Hematopoietic multipotent progenitor cell (in vitro differentiated cells): ENCODE results near the gene RPS15A. TPM values are rescaled to one million over a fixed set of nuclear protein-coding genes. Genes with fewer than 3 reads are reported as not detected.
A peak's percentile ranks its signal among the peaks of the same experiment; 100 is the strongest.

Experiments used
- DNase-seq, 3 donors: peaks; one replicate each; pipeline ENCODE4 v3.0.0-alpha.2; 2011 to 2015; ENCODE audit warnings: low read depth in 2 of 3, low spot score in 2 of 3
- total RNA-seq: library from RNA; depleted of rRNA; stranded (reverse); fragments of >200 nt; gene quantifications from one replicate; pipeline ENCODE4 v1.2.3, GENCODE V29; 2012

RPS15A gene
- 4,875 TPM for total RNA-seq

DNA sequence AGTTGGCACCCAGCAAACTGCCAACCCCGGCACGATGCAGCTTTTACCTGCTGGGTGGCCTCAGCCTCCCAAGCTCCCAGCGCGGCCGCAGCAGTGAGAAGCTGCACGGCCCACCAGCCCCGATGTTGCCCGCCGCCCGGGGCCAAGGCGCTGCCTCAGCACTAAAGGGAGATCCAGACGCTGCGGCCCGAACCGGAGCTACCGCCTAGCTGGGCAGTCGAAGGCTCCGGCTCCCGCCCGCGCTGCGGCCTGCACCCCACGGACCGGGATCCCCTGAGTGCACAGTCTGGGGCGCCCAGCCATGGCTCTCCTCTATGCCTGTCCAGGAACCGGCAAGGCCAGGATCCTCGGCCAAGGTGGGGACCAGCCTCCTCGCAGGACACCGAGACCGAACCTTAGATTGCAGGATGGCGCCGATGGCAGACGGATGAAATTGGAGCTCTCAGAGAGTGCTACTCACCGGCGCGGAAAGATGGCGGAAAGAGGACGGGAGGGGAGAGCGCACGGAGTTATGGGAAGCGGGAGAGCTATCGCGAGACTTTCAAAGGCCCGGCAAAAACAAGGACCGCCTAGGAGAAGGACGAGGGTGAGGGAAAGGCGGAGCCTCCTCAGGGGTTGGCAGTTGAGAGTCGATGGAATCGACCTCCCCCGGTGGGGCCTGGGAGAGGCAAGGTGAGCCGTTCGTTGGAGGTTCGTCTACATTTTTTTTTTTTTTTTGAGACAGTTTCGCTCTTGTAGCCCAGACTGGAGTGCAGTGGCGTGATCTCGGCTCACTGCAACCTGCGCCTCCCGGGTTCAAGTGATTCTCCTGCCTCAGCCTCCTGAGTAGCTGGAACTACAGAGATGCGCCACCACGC, at the start of gene RPS15A:
Gene RPS15A, minus strand, starts transcription at position 485 of the 857 bp plus-strand sequence. CDS start 1,221 bp downstream, outside the sequence.
- peak; percentile 82 to 98 (median 97) for DNase-seq

DNA sequence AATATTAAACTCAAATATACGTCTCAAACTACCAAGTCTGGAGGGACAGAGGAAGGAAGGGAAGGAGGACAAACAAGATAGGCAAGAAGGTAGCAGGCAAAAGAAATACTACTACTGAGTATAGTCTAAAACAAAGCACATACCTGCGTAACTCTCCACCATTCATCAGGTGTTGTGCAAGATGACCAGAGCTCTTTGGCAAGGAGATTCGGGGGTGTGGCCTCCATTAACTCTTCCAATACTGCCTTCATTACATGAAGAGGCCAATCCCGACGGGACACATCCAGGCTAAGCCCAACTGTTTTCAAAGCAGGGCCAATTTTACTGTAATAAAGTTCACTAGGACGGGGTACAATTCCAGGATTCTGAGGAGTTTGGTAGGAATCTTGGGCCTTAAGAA, 49.4 kb upstream of the RPS15A start:
- no peak for DNase-seq

DNA sequence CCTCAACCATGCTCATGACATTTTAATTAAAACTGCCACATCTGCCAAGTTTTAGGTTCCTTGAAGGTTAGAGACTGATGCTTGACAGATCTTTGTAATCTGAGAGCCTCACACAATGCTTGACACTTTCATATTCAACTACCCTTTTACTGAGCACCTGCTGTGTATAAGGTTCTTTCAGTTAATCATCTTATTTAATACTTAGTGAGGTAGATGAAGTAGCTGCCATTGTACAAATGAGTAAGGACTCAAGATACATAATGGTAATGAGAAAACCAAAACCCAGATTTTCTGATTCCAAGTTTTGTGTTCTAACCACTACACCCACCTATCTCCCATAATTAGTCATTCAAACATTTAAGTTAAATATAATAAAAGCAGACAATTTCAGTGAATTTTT, 46.6 kb upstream of the RPS15A start:
- no peak for DNase-seq

DNA sequence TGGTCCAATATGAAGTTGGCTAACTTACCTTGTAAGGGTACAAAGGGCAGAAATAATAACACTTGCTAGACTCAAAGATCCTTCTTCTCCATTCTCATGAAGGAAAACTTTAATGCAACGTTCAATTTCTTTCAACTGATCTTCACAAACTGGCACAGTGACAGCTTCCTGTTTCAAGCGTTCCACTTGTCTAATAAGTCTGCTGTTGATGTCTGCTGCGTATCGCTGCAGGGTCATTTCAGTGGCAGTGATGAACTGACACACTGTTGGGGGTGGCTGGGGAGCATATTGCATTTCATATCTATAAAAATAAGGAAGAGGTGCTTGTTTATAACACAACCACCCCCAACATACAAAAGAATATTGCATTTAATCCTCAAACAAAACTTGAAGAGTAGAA, 44.7 kb upstream of the RPS15A start:
- peak in 1 of 3 donors; percentile 48 for DNase-seq

DNA sequence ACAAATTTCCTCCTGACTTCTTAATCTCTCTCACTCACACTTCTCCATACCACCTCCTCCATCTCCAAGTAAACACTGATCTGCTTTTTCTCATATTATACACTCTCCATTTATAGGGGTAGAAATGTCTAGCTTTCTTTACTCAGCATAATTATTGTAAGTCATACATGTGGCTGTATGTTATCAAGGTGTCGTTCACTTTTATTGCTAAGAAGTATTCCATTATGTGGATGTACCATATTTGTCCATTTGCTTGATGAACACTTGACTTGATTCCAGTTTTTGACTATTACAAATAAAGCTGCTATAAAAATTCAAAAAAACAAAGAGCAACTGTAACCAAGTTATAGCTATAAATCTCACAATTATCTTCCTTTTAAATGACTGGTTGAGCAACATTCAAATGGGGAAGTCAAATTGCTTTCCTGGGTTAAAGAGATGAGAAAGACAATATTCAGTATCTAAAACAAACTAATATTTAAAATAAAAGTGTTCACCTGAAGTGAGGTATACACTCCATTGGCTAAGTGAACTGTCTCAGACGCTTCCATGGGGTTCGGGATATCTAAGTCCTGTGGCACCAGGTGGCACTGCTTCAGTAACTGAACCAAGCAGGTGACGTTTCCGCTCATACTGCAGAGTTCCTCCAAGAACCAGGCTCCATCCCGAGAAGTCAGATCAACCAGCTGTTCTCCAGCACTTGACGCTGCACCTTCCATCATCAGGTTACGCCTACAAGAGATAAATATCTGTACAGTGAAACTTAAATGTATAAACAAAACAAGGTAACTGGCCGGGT, 43.8 kb upstream of the RPS15A start:
- no peak for DNase-seq

DNA sequence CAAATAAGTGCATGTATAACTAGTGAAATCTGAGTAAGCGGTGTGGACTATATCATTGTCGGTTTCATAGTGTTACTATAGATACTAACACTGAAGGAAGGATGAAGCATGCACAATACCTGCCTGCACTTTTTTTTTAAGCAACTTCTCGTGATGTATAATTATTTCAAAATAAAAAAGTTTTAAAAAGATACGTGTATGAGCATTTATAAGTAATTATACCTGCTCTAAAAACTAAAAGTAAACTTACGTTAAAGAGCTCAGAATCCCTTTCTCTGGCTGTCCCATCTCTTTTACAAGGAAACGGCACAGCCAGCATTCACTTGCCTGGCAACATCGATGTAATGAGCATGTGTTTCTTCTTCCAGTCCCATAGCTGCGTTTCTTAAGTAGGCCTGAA, 42.5 kb upstream of the RPS15A start:
- no peak for DNase-seq

DNA sequence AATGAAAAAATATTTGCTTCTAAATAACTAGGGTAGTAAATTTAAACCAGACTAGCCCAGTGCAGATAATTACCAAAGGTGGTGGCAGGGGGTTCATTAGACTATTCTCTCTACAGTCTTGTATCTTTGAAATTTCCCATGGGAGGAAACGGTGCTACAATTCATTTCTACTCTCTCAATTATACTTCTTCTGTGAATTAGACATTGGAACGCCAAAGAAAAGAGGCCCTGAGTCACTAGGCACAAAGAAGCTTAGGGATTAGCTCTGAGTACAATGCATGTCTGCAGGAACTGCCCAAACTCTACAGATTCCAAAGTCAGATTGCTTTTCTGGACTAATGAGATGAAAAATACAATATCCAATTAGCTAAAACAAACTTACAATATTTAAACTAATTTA, 41.9 kb upstream of the RPS15A start:
- no peak for DNase-seq

DNA sequence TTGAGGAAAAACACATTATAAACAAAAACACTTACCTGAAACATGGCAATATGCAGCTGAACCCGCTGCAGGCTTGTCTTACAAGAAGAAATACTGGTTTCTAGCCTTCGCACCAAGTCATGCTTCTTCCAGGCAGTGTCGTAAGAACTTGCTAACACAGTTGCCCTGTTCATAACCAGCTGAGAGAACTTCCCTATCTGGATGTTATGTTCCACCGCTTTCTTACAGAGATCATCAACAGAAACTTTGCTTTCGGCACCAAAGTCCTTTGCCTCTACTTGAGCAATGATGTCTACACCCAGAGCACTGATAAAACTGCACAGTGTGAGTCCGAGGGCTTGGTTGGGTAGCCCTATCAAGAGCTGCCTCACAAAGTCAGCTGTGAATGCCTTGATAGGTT, 39.1 kb upstream of the RPS15A start:
- DNase-seq = no peak

DNA sequence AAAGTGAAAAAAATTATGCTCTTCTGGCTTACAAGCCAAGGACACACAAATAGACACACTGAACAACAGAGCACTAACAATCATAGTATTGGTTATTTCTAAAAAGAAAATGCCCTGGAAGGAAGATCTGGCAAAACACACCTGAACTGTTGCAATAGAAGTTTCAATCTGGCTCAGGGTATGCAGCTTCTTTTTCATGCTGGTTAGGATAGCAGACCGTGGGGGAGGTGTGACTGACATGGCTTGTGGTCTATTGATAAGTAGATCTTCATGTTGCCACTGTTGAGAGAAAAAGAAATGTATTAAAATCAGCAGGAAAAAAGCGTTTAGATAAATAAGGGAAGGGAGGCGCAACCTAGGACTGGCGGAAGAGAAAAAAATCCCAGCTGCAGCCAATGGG, 37.8 kb upstream of the RPS15A start:
- DNase-seq = no peak

DNA sequence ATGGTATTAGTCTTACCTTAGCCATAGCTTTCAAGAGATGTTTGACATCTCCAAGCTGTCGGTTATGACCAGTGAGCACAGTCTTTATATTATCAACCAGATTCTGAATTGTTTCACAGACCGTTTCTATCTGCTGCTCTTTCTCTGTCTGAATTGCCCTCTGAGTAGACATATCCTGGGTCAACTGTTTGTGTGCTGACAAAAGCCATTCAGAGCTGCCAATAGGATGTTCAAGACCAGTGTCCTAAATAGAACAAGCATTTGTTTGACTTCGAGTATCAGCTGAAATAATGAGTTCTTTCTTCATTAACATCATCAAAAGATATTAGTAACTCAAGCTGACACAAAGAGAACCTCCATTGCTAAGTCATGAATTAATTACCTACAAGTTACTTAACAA, 26.2 kb upstream of the RPS15A start:
- DNase-seq = no peak

DNA sequence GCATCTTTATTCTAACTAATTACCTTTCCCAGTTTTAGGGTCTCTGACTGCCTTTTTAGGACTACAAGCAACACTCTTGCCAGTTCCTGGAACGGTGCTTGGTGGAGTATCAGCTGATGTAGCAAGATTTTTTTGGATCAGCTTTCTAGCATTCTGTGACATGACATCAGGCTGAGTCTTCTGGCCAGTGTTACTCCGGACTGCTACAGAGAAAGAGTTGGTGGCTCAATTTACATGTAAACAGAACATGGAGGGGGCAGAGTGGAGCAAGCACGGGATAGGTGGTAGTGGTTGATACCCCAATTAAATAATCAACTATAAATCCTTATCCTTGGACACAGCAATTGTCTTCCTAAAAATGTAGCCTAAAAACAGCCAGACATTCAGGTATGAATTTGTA, 21.8 kb upstream of the RPS15A start:
- no peak for DNase-seq

DNA sequence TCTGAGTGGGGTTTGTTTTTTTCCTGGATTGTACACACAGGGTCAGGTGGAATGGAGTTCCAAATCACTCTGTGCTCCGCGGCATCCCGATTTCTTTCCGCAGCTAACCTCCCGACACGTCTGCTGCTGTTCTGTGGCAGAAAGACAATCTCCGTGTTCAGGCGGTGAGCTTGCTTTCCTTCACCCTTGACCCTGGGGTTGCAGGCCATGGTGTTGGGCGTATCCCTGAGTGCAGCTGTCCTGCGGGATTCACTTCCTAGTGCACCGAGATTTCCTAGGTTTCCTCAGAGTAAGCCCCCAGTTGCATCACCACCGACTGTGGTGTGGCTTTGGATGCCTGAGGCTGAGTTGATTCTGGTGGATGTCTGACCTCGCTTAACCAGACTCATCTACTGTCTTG, 19.0 kb upstream of the RPS15A start:
- no peak for DNase-seq

DNA sequence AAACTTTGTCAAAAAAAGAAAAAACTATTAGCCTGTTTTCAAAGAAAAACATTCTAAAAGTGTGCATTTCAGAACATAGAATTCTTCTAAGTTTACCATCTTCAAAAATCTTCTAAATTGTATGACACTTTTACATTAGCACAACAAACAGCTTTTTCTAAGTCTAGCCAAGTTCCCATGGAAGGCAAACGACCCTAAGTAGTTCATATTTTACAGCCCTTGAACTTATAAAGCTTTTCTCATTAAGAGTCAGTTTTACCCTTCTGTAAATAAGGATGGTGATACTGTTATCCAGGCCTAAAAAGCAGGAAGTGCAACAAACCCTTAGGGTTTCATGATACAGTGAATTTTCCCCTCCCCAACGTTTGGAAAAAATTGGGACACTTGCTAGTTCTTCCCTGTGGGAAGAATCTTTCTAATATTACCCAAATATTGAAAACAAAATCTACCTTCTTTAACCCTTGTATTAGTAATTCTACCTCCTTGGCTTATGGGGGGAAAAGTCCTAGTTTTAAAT, 15.2 kb upstream of the RPS15A start:
- DNase-seq = no peak

DNA sequence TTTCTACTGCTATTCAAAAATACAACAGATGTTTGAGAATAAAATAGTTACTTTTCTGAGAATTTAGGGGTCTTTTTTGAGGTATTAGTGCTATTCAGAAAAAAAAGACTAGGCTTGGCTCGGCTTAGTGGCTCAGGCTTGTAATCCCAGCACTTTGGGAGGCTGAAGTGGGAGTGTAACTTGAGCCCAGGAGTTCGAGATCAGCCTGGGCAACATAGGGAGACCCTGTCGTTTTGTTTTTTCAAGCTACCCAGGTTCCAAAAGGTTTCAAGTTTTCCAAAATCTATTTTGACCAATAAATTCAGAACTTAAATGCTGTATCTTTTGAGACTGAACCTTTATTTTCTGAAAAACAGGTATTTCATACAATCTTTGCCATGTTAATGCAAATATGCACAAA, 14.4 kb upstream of the RPS15A start:
- no peak for DNase-seq

DNA sequence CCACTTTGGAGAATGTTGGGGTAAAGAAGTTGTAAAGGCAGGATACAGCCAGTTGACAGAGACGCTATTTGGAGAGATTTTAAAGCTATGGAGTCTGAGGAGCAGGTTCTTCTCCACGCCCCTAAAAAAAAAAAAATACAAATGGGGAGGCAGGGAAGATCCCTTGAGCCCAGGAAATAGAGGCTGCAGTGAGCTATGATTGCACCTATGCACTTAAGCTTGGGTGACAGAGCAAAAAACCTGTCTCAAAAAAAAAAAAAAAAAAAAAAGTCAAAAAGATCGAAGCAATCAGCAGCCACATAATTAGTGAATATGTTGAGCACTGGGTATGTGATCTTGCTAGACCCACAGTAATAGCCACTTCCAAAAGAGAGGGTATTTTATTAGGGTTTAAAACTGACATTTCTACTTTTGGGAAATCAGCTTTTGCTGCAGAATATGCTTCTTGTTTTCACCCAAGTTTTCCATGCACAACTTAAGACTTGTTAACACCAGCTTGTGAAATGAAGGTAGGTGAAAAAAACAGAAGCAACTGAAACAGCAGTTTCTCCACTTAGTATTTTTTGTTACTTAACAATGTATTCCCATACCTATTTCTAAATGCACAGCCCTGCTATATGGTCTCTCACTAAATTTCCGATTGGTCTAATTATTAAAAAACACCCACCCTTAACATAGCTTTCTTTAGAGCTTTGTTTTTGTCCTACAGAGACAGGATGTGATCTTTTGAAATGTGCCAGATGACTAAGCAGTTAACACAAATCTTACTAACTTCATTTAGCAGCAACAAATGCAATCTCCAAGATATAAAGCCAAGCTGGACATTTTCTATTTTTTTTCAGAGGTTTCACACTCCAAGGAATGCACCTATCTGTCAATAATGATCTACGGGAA, 13.7 kb upstream of the RPS15A start:
- peak in 2 of 3 donors; percentile 41 to 50 for DNase-seq

DNA sequence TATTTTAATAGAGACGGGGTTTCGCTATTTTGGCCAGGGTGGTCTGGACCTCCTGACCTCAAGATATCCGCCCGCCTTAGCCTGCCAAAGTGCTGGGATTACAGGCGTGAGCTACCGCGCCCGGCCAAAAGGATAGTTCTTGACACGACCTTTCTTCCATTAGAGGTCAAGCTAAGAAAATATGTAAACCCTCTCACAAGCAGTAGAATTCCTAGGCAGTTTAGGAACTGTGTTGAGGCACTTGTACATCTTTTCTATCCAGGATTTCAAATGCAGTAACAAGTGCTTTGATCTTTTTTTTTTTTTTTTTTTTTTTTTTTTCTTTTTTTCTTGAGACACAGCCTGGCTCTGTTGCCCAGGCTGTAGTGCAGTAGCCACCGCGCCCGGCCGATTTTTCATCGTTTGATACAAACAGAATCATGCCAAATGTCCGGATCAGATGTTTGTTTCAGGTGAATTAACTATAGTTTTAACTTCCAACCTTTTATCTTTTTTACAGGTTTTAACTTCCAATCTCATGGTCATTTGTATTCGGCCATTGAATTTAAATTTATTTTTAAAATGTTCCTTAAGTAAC, 12.7 kb upstream of the RPS15A start:
- DNase-seq = no peak

DNA sequence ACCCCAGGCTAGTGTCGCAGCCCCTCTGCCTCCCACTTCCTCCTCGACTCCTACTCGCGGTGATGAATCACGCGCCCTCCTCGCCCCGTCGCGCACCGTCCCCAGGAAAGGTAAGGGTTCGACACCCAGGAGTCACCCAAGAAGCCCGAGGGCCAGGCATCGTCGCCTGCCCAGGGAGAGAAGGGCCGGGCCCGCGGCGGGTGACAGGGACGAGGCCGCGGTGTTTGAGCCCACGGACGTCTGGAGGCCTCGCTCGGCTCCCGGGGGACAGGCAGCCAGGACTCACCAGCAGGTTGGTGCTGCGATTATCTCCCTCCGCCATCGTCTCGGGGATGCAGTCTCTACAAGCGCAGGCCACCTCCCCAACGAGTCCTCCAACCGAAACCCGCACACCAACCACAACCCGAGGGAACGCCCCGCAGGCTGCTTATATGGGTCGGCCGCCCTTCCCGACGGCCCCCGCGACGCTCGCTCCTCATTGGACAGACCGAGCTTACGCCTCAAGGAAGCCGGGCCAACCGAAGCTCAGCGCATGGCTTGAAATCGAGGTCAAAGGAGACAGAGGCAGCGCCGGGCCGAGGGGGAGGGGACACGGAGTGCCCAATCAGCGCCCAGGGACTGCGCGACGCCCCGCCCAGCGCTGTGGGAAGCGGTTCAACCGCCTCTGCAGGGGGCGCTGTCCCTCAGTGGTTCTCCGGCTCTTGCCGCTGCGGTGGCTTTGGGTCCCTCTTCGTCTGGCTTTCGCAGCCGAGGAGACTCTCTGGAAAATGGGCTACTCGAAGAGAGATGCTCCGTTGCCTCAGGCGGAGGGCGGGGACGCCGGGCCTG, 11.2 kb upstream of the RPS15A start, which contains the start of gene ARL6IP1:
Gene ARL6IP1, minus strand, starts transcription at position 405 of the 828 bp plus-strand sequence. Its CDS starts 83 bp downstream, at position 322.
- DNase-seq = peak; percentile 98 to 100 (median 100)

DNA sequence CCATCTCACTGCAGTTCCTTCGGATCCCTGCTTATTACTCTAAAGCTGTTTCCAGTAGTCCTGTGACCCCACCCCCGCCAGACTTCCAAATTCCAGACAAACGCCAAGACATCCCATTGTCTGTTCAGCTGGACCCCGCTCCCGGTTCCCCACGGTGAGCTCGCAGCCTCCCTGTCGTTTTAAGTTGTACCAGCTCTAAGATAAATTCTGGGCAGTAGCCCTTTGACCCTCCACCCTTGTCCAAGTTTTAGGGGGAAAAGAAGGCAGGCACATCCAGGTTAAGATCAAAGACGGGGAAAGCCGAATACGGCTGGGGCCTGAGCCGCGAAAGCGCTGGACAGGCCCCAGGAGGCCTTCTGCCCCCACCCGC, 10.6 kb upstream of the RPS15A start:
- DNase-seq = no peak

DNA sequence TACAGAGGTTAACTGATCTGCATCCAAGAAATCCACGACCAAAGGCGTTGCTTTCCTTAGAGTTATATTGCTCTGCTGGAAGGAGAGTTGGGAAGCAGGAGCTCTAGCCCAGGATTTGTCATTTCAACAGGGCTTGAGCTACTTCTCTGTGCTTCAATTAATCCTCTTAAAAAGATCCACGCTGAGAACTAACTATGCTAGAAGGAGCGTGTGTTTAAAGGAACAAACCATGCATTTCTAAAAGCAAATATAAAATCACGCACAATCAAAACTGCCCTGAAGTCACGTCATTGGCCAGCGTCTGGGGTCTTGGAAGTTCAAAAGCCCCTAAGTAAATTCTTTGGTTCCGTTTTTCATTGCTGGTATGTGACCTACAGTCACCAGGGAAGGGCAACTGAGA, 10.2 kb upstream of the RPS15A start:
- no peak for DNase-seq
